Large intestine (tissue), 3 donors: ENCODE data around the gene TCERG1L. TPM values are rescaled to one million over a fixed set of nuclear protein-coding genes. Genes with fewer than 3 reads are reported as not detected.

Source experiments
- DNase-seq, 2 donors: peaks; one replicate each; pipeline versions ENCODE4 v3.0.0 to v3.0.0-alpha.2; 2013
- H3K27ac ChIP-seq: one replicate; pipeline ENCODE4 v1.5.1; 2013; ENCODE audit warnings: low read length
- H3K27me3 ChIP-seq: 2 replicates; pipeline ENCODE4 v1.6.1; 2013; ENCODE audit warnings: low read length; ENCODE audit not compliant: control insufficient read depth, insufficient read depth
- H3K36me3 ChIP-seq: 2 replicates; pipeline ENCODE4 v1.6.1; 2013; ENCODE audit warnings: low read length; ENCODE audit not compliant: control insufficient read depth, insufficient read depth
- H3K4me1 ChIP-seq: one replicate; pipeline ENCODE4 v1.6.1; 2013; ENCODE audit warnings: low read length; ENCODE audit not compliant: control insufficient read depth, insufficient read depth
- H3K4me3 ChIP-seq: one replicate; pipeline ENCODE4 v1.5.1; 2013; ENCODE audit warnings: low read length
- H3K9me3 ChIP-seq: one replicate; pipeline ENCODE4 v1.6.1; 2013; ENCODE audit warnings: mild to moderate bottlenecking, low read depth, low read length, moderate library complexity; ENCODE audit not compliant: control insufficient read depth
- WGBS: methylation state at CpG from one replicate; pipeline ENCODE4 v1.1.5; 2013; ENCODE audit warnings: low lambda C conversion rate; ENCODE audit not compliant: insufficient coverage; 5-methylcytosine and 5-hydroxymethylcytosine counted together
- polyA plus RNA-seq: library from polyadenylated mRNA; unstranded; fragments of 120-200 nt; gene quantifications from one replicate; pipeline ENCODE4 v1.2.1, GENCODE V29; 2013

Gene TCERG1L
- polyA plus RNA-seq, 1 donor, result 0.45 TPM

DNA sequence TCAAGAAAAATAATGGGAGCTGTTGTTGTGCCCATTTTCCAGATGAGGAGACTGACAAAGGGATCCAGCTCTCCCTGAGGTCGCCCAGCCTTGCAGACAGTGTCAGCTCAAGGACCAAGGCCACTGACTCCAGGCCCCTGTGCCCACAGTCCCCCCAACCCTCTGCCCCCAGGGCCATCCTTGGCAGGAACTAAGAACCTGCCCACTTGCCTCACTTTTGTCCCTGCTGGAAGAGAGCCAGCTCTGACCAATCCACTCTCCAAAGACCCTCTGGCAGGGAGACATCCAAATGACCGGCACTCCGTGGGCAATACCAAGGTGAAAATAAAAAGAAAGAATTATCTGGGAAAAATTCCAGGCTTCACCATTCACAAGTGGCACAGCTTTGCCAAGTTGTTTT is 101.3 kb downstream of the TCERG1L start:
- no peaks in the 10 kb centered on the region for H3K36me3 ChIP-seq
- no peak overlapping the region for H3K4me3 ChIP-seq
- DNase-seq, result no peak
- H3K27me3 ChIP-seq, result no peaks in the 10 kb centered on the region
- no peaks in the 10 kb centered on the region for H3K9me3 ChIP-seq
- H3K27ac ChIP-seq, result no peak overlapping the region
- no CpG with 5 or more reads among the region's 3 CpGs for WGBS
- H3K4me1 ChIP-seq, result no peaks in the 10 kb centered on the region

DNA sequence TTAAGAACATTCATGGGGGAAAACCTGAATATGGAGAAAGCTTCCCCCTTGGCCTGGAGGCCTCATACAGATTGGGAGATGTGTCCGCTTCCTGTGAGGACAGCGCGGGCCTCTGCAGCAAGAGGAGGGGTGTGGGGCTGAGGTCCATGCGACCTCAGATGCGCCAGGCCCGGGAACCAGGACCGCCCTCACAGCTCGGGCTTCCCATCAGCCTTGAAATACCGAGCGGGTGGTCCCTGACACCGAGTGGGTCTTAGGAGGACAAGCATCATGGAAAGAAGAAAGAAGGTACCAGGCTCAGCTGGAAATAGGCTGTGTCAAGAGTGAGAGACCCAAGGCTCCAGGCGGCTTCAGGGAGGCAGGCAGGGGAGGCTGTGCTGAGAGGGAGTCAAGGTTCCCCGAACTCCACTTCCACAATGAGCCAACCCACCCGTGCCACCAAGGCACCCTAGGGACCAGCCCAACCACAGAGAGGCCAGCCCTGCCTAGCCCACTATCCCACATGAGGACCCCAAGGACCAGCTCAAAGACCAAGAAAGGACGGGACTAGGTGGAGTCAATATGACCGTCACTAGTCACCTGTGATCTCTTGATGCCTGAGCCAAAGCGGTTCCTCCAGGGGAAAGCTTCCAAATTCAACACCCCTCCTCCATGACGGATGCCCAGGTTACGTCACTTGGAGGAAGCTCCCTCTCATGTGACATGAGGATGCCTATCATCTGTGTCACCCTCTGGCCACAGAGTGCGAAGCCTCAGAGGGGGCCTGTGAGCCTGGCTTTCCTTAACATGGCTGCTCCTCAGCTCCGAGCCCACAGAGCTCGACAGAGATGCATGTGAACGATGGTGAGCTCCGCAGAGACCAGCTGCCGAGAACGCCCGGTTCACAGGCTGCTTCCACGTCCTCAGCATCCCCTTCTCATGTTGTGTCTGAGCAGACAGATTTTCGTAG is 103.7 kb downstream of the TCERG1L start:
- Histone ChIP-seq H3K4me1 (no peaks in the 10 kb centered on the region), H3K27ac (no peak overlapping the region), H3K9me3 (no peaks in the 10 kb centered on the region), H3K36me3 (no peaks in the 10 kb centered on the region), H3K4me3 (no peak overlapping the region), H3K27me3 (no peaks in the 10 kb centered on the region)
- WGBS, result no CpG with 5 or more reads among the region's 29 CpGs
- DNase-seq, result no peak

DNA sequence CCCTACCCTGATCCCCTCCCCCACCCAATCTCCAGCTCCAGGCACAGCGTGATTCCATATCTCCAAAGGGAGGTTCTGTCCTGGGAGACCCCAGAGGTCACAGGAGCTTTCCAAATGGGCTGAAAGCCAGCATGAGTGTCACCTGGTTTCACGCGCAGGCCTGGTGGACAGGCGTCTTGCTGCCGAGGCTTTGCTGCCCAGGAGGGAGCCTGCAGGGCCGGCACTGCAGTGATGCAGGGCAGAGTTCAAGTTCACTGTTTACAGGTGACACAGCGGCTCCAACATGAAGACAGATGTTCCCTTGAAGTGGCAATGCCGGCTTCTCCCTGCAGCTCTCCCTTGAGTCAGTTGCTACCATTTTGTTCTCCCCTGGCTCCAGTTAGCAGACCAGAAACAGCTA is 104.3 kb downstream of the TCERG1L start:
- Histone ChIP-seq H3K27me3 (no peaks in the 10 kb centered on the region), H3K27ac (no peak overlapping the region), H3K9me3 (no peaks in the 10 kb centered on the region), H3K4me3 (no peak overlapping the region), H3K36me3 (no peaks in the 10 kb centered on the region), H3K4me1 (no peaks in the 10 kb centered on the region)
- no peak for DNase-seq
- no CpG with 5 or more reads among the region's 8 CpGs for WGBS

DNA sequence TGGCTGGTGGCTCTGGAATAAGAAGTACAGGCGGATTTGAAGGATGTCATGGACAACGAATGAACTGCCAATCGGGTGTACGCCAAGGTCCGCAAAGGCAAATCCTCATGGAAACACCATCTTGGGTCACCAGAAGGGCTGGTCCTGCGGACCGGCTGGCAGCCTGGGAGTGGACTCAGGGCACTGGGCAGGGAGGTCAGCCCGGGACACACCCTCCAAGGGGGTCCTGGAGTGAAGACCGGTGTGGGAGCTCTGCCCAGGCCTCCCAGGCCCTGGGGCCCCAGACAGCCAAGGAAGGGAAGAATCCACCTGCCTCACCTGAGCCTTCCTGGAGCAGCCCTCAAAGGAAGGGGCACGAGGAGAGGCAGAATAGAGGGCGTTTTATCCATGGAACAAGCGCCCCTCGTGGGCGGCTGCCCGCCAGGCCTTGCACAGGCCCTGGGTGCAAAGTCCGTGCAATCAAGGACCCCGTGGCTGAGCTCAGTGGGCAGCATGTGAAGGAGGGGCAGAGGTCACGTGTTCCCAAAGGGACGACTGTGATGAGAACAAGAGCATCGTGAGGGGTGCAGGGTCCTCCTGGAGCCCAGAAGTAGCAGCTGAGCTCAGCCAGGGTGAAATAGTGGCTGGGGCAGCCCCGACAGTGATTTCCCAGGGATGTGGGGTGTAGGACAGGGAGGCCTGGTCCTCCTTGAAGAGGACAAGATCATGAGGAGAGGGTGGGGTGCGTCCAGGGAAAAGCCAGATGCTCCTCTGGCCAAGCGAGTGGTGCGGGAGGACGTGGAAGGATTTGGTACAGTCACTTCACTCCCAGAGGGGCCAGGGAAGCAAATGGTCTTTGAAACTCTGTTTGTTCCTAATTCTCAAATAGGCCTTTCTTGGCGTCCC is 105.2 kb downstream of the TCERG1L start:
- DNase-seq, result no peak
- Histone ChIP-seq H3K27ac (no peak overlapping the region), H3K4me3 (no peak overlapping the region), H3K27me3 (no peaks in the 10 kb centered on the region), H3K36me3 (no peaks in the 10 kb centered on the region), H3K9me3 (no peaks in the 10 kb centered on the region), H3K4me1 (no peaks in the 10 kb centered on the region)
- no CpG with 5 or more reads among the region's 26 CpGs for WGBS

DNA sequence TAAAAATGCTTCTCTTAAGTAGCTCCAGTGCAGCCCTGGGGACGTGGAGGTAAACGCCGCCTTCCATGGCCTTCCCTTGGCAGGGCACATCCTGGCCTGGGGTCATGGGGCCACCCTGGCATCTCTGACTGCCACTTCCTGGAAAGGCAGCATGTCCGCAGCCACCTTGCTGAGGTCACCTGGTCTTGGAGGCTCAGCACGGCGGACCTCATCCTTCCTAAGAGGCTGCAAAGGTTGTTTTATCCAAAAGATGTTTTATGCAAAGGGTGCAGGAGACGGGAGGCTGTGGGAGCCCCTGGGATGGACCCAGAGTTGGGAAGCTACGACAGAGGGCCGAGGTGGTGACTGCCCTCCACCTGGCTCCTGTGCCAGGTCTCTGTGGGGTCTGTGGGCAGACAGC is 106.0 kb downstream of the TCERG1L start:
- no peak for DNase-seq
- H3K27ac ChIP-seq, result no peak overlapping the region
- WGBS, result no CpG with 5 or more reads among the region's 9 CpGs
- no peaks in the 10 kb centered on the region for H3K4me1 ChIP-seq
- H3K36me3 ChIP-seq, result no peaks in the 10 kb centered on the region
- H3K27me3 ChIP-seq, result no peaks in the 10 kb centered on the region
- H3K9me3 ChIP-seq, result no peaks in the 10 kb centered on the region
- no peak overlapping the region for H3K4me3 ChIP-seq

DNA sequence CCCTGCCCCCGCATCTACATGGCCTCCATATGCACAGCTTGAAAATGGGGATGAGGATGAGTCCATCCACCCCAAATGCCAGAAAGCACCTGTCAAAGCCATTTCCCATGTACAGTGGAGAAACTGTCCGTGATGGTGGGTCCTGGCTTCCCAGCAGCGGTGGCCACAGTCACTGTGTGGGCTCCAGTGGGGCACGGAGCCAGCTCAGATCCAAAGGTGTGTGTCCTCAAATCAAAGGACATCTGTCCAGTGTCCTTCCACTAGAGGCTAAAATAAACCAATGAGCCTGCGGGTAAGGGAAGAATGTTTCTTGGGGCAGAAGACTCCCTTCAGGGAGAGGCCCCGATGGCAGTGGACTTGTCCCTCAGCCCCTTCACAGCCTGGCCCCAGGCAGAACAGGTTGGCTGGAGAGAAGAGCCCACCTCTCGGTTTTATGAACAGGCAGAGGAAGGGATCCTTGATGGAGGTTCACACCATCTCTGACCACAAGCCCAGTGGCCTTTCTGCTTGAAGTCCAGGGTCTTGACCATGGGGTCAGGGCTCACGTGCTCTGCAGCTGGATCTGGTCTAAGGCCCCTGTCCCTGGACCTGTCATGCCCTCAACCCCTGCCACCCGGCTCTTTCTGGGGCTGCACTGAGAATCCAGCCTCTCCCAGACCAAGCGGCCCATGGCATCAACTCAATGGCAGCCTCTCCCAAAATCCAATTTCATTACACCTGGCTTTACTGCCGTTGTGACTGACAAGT is 106.9 kb downstream of the TCERG1L start:
- H3K4me3 ChIP-seq, result no peak overlapping the region
- no peaks in the 10 kb centered on the region for H3K4me1 ChIP-seq
- no CpG with 5 or more reads among the region's 11 CpGs for WGBS
- no peaks in the 10 kb centered on the region for H3K9me3 ChIP-seq
- peaks cover under 1% of the 10 kb centered on the region for H3K27me3 ChIP-seq
- no peak for DNase-seq
- no peaks in the 10 kb centered on the region for H3K36me3 ChIP-seq
- no peak overlapping the region for H3K27ac ChIP-seq

DNA sequence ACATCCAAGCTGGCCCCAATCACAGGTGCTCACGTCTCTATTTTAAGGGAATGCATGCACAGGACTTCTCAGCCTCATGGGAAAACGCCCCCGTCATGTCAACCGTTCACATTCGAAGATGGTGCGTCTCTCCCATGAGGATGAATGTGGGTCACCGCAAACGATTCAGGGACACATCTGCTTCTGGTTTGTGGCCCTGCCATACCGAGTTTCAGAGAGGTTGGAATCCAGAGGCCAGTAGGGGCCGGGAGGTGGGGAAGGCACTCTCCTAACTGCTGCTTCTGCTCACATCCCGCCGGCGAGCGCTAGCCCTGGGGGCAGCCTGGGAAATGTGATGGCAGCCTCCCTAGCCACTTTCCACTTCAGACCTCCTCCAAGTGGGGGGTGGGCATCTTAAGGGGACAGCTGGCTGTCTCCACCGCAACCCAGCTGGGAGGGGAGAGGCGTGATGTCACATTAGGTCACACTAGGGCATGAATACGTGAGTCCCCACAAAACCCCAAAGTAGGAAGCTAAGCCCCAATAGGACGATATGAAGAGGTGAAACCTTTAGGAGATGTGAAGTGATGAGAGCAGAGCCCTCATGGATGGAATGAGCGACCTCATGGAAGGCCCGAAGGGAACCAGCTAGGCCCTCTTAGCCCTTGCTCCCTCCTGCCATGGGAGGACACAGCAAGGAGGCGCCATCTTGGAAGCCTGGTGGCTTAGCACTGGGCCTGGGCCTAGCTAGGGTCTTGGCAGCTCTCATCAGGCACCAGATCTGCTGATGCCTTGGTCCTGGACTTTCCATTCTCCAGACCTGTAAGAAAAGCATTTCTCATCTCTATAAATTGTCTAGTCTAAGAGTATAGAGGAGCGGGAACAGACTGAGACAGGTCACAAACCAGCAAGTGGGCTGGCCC is 107.8 kb downstream of the TCERG1L start:
- WGBS, result no CpG with 5 or more reads among the region's 22 CpGs
- H3K9me3 ChIP-seq, result no peaks in the 10 kb centered on the region
- H3K27me3 ChIP-seq, result peaks cover 3% of the 10 kb centered on the region
- no peak overlapping the region for H3K27ac ChIP-seq
- no peak for DNase-seq
- H3K36me3 ChIP-seq, result no peaks in the 10 kb centered on the region
- no peak overlapping the region for H3K4me3 ChIP-seq
- no peaks in the 10 kb centered on the region for H3K4me1 ChIP-seq

DNA sequence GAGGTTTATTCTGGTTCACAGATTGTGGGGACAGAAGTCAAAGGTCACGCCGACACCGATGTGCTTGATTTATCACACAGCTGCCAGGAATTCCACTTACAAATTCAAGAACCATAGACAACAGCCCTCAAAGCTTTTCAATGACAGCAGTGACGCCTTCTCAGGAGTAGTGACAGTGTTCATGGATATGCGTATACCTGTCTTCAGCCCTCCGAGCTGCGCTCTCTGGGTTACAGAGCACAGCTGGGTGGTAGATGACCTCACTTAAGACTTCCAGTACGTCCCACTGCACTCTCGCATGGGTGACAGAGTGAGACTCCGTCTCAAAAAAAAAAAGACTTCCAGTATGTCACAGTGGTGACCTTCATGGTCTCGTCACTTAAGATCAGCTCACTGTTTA is 108.5 kb downstream of the TCERG1L start:
- no CpG with 5 or more reads among the region's 11 CpGs for WGBS
- Histone ChIP-seq H3K4me1 (no peaks in the 10 kb centered on the region), H3K27ac (no peak overlapping the region), H3K36me3 (no peaks in the 10 kb centered on the region), H3K4me3 (no peak overlapping the region), H3K9me3 (no peaks in the 10 kb centered on the region), H3K27me3 (peaks cover 3% of the 10 kb centered on the region)
- no peak for DNase-seq

DNA sequence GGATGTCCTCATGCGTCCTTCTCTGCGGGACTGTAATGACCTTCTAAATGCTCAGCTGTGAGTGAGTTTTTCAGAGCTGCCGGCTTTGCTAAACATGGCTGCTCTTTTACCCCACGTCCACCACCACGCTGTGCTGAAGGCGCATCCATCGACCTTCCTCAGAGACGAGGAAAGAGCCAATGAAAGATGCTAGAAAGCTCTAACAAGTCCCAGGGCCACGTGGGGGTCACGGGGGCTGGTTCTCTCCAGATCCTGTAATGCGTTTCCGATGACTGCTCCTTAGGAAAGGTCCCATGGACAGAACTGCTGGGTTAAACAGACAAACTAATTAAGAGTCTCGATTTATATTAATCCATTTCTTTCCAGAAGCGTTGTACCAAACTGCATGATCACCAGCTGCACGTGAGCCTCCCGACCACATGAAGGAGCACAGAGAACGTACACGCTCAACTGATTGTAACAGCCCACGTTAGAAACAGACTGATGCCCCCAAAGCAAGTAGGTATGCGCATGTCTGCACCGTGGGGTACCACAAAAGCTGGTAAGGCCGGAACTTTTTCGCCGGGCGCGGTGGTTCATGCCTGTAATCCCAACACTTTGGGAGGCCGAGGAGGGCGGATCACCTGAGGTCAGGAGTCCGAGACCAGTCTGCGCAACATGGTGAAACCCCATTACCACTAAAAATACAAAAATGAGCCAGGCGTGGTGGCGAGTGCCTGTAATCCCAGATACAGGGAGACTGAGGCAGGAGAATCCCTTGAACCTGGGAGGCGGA is 109.6 kb downstream of the TCERG1L start:
- no peak overlapping the region for H3K4me3 ChIP-seq
- H3K27ac ChIP-seq, result no peak overlapping the region
- H3K27me3 ChIP-seq, result peaks cover 3% of the 10 kb centered on the region
- H3K9me3 ChIP-seq, result no peaks in the 10 kb centered on the region
- no peaks in the 10 kb centered on the region for H3K36me3 ChIP-seq
- H3K4me1 ChIP-seq, result no peaks in the 10 kb centered on the region
- no CpG with 5 or more reads among the region's 33 CpGs for WGBS
- DNase-seq, result no peak
